PC-3 (cell line): ENCODE data around the gene KICS2. TPM values are rescaled to one million over a fixed set of nuclear protein-coding genes. Genes with fewer than 3 reads are reported as not detected.

ENCODE experiments used
- ATAC-seq: fragments of 200-7000 bp; cut with Tn5 transposase; 2 replicates; pipeline ENCODE4 v1.9.1; 2020; ENCODE audit warnings: mild to moderate bottlenecking, moderate library complexity
- BruUV-seq: library from RNA; stranded (reverse); fragments of 400-500 nt; replicated peaks from 2 replicates; lab custom pipeline; 2021; lab: Mats Ljungman, UMichigan
- CTCF ChIA-PET: fragments of 300-600 bp; sonication (Branson Sonifier 250); formaldehyde crosslinking; loops from one replicate; lab custom pipeline; 2022; ENCODE audit warnings: antibody characterized with exemption; lab: Charles Lee
- POLR2A ChIA-PET: fragments of 300-600 bp; sonication (Branson Sonifier 250); formaldehyde crosslinking; loops from one replicate; lab custom pipeline; 2022; ENCODE audit warnings: antibody characterized with exemption; ENCODE audit not compliant: unreplicated experiment; lab: Charles Lee
- DNase-seq: peaks from one replicate; pipeline ENCODE4 v3.0.0-alpha.2; 2015
- H2AFZ ChIP-seq: fragments of 300-600 bp; sonication (generic); 2 replicates; pipeline ENCODE4 v1.6.0; 2016; ENCODE audit warnings: antibody characterized with exemption, low read length
- H3F3A ChIP-seq: fragments of 300-600 bp; sonication (generic); one replicate; pipeline ENCODE4 v1.6.0; 2017; ENCODE audit warnings: antibody characterized with exemption, low read length, control low read depth, mild to moderate bottlenecking; ENCODE audit not compliant: unreplicated experiment
- H3K27ac ChIP-seq: fragments of 300-600 bp; sonication (generic); 2 replicates; pipeline ENCODE4 v1.5.1; 2016; ENCODE audit warnings: mild to moderate bottlenecking, low read length
- H3K27me3 ChIP-seq: fragments of 300-600 bp; sonication (generic); 2 replicates; pipeline ENCODE4 v1.6.1; 2016; ENCODE audit warnings: low read length, mixed read lengths
- H3K36me3 ChIP-seq: fragments of 300-600 bp; sonication (generic); 2 replicates; pipeline ENCODE4 v1.6.1; 2016; ENCODE audit warnings: low read depth, mixed run types, low read length, mixed read lengths
- H3K4me1 ChIP-seq: fragments of 300-600 bp; sonication (generic); 2 replicates; pipeline ENCODE4 v1.5.1; 2016; ENCODE audit warnings: low read length; ENCODE audit not compliant: insufficient read depth
- H3K4me2 ChIP-seq: fragments of 300-600 bp; sonication (generic); 2 replicates; pipeline ENCODE4 v1.6.0; 2016; ENCODE audit warnings: low read length
- H3K4me3 ChIP-seq: fragments of 300-600 bp; sonication (generic); 2 replicates; pipeline ENCODE4 v1.5.1; 2016; ENCODE audit warnings: mild to moderate bottlenecking, low read length, mixed read lengths
- H3K79me2 ChIP-seq: fragments of 300-600 bp; sonication (generic); 2 replicates; pipeline ENCODE4 v1.6.1; 2017; ENCODE audit warnings: low read length, mixed read lengths
- H3K9ac ChIP-seq: fragments of 300-600 bp; sonication (generic); 2 replicates; pipeline ENCODE4 v1.6.0; 2016; ENCODE audit warnings: mild to moderate bottlenecking, low read length
- H3K9me2 ChIP-seq: fragments of 300-600 bp; sonication (generic); replicated peaks from 2 replicates; pipeline ENCODE4 v1.6.1; 2016; ENCODE audit warnings: mixed run types, low read length, mixed read lengths
- H3K9me3 ChIP-seq: fragments of 300-600 bp; sonication (generic); 2 replicates; pipeline ENCODE4 v1.6.1; 2016; ENCODE audit warnings: low read length, mixed read lengths
- H4K20me1 ChIP-seq: fragments of 300-600 bp; sonication (generic); 2 replicates; pipeline ENCODE4 v1.6.1; 2016; ENCODE audit warnings: low read length, mixed read lengths
- CTCF ChIP-seq: fragments of 300-600 bp; sonication (generic); conservative IDR thresholded peaks from 2 replicates; pipeline ENCODE4 v1.5.1; 2017; ENCODE audit warnings: antibody characterized with exemption, low read depth, mild to moderate bottlenecking, low read length
- EZH2 ChIP-seq: fragments of 300-600 bp; sonication (generic); IDR thresholded peaks from one replicate; pipeline ENCODE4 v1.6.1; 2017; ENCODE audit warnings: antibody characterized with exemption, mild to moderate bottlenecking, low read length; ENCODE audit not compliant: unreplicated experiment
- EZH2phosphoT487 ChIP-seq: fragments of 300-600 bp; sonication (generic); IDR thresholded peaks from 2 replicates; pipeline ENCODE4 v1.6.1; 2018; ENCODE audit warnings: mild to moderate bottlenecking, antibody characterized with exemption, low read length, borderline replicate concordance
- intact Hi-C: fragments of 100-400 bp; cut with micrococcal nuclease; formaldehyde crosslinking; loops from 2 replicates; pipeline ENCODE4 v1.9.0; 2023
- total RNA-seq: library from RNA; depleted of rRNA; stranded (reverse); fragments of >200 nt; gene quantifications from 2 replicates; pipeline ENCODE4 v1.2.3, GENCODE V29; 2014

Gene KICS2
- total RNA-seq, 1 experiment from 2014 or later = 11.9 TPM

- intact Hi-C loops = no loop called here
- Histone ChIP-seq H3K4me3 (no peak overlapping the region), H3K4me1 (no peaks in the 10 kb centered on the region), H3K9me2 (no peaks in the 10 kb centered on the region), H3K9ac (no peak overlapping the region), H3K79me2 (no peaks in the 10 kb centered on the region), H3K27me3 (no peaks in the 10 kb centered on the region), H3K36me3 (no peaks in the 10 kb centered on the region), H3K4me2 (no peak overlapping the region), H3K9me3 (no peaks in the 10 kb centered on the region), H3F3A (no peaks in the 10 kb centered on the region), H3K27ac (no peak overlapping the region), H2AFZ (no peak overlapping the region), H4K20me1 (no peaks in the 10 kb centered on the region)
- no TSS peak for BruUV-seq
- no peak for DNase-seq
- ChIA-PET POLR2A (interaction anchor here (0.6 kb wide), 1 partner anchor 116 kb away, joined by 5 read pairs; no protein-coding TSS in a partner anchor), CTCF (no interaction called here)
- ATAC-seq = no peak
- TF ChIP-seq EZH2phosphoT487 = no peak
- TF ChIP-seq EZH2 = no peak
Observed at GRCh38 chr12:64261813-64262212, 39.7 kb upstream of the KICS2 start.

- ChIA-PET CTCF (no interaction called here), POLR2A (no interaction called here)
- BruUV-seq = no TSS peak
Observed at GRCh38 chr12:64258576-64258975, 36.5 kb upstream of the KICS2 start.

GRCh38 chr12:64256166-64256800 lies 34.2 kb upstream of the KICS2 start:
- no peak overlapping the region for H2AFZ ChIP-seq

More at GRCh38 chr12:64258576-64258975, 36.5 kb upstream of the KICS2 start:
- no peaks in the 10 kb centered on the region for H4K20me1 ChIP-seq
- intact Hi-C loops = loop anchor here (10.0 kb wide), 1 partner anchor 284 kb away; no protein-coding TSS in a partner anchor
- no peaks in the 10 kb centered on the region for H3K4me1 ChIP-seq
- no peak overlapping the region for H3K9ac ChIP-seq
- H3K9me2 ChIP-seq = no peaks in the 10 kb centered on the region
- no peak overlapping the region for H3K4me3 ChIP-seq
- no peaks in the 10 kb centered on the region for H3F3A ChIP-seq
- no peak overlapping the region for H3K4me2 ChIP-seq
- TF ChIP-seq EZH2 (no peak), EZH2phosphoT487 (no peak), CTCF (no peak)
- DNase-seq (no peak), ATAC-seq (no peak)
- H3K9me3 ChIP-seq = no peaks in the 10 kb centered on the region
- H2AFZ ChIP-seq = no peak overlapping the region
- no peaks in the 10 kb centered on the region for H3K27me3 ChIP-seq
- H3K27ac ChIP-seq = no peak overlapping the region
- H3K36me3 ChIP-seq = no peaks in the 10 kb centered on the region
- H3K79me2 ChIP-seq = no peaks in the 10 kb centered on the region

More at GRCh38 chr12:64256166-64256800, 34.2 kb upstream of the KICS2 start:
- Histone ChIP-seq H3K4me3 (no peak overlapping the region), H3K27ac (no peak overlapping the region), H3K9me3 (no peaks in the 10 kb centered on the region), H4K20me1 (no peaks in the 10 kb centered on the region), H3K4me1 (no peaks in the 10 kb centered on the region), H3K36me3 (no peaks in the 10 kb centered on the region), H3K4me2 (no peak overlapping the region), H3F3A (no peaks in the 10 kb centered on the region), H3K9me2 (no peaks in the 10 kb centered on the region), H3K27me3 (no peaks in the 10 kb centered on the region), H3K9ac (no peak overlapping the region), H3K79me2 (no peaks in the 10 kb centered on the region)
- no TSS peak for BruUV-seq
- intact Hi-C loops = loop anchor here (1.0 to 10.0 kb wide), 3 partner anchors 281 to 430 kb away; no protein-coding TSS in a partner anchor
- ChIA-PET POLR2A (no interaction called here), CTCF (no interaction called here)
- peak; percentile 38 for ATAC-seq
- TF ChIP-seq CTCF (peak; percentile 89), EZH2phosphoT487 (no peak), EZH2 (no peak)
- peak; percentile 85 for DNase-seq
